ENCODE results near the gene IER5L. TPM values are rescaled to one million over a fixed set of nuclear protein-coding genes. Genes with fewer than 3 reads are reported as not detected.

Gene IER5L
- total and polyA plus RNA-seq, 9 of the 15 experiments (the other 6 are each of a cell fraction or from before 2014, with no cell fraction given) = 0.14 to 11.9 (median 0.52) TPM

GRCh38 chr9:129139993-129140396 is 38.1 kb downstream of the IER5L start (continued):
- TF ChIP-seq BCLAF1 (IDR thresholded peaks at IDR 0.05; ENCODE audit: borderline replicate concordance in 1 of 2, control insufficient read depth in 1 of 2, low read depth in 2 of 2, low read length in 1 of 2) = 0 out of 4 replicates have a peak, but pooled peaks of 1 of the 2 experiments have one; percentile 18
- TF ChIP-seq HNRNPUL1 (IDR thresholded peaks at IDR 0.05; ENCODE audit: low read length) = no peak
- no peak for TF ChIP-seq ZNF12 (CRISPR knock-in tag; IDR thresholded peaks at IDR 0.05)
- no peak for TF ChIP-seq PBX2 (CRISPR knock-in tag; IDR thresholded peaks at IDR 0.05; ENCODE audit: low read depth)
- 0 out of 2 replicates have a peak, but pooled peaks have one; percentile 45 for TF ChIP-seq PBX2 (tag; conservative IDR thresholded peaks at IDR 0.05; ENCODE audit: low read depth)
- TF ChIP-seq MGA (IDR thresholded peaks at IDR 0.05) = no peak

Measured in K562 (cell line).